Activated T-cell treated with anti-CD3 and anti-CD28 coated beads, Interleukin-2, amount 50 U/mL, for 72 hours (primary cell): ENCODE results near the gene RPL18. TPM values are rescaled to one million over a fixed set of nuclear protein-coding genes. Genes with fewer than 3 reads are reported as not detected.
"Not testable (repeated sequence)": the region's sequence is repeated elsewhere in the genome, so short reads cannot be mapped to it uniquely, and the experiment has no call there.

Experiments used
- ATAC-seq, 2 donors: fragments of 150-1000 bp; cut with Tn5 transposase; replicated peaks in 1 of 2; 2 replicates each; pipeline ENCODE4 v1.10.0; 2021; ENCODE audit warnings: moderate library complexity in 2 of 2, mild to moderate bottlenecking in 1 of 2
- DNase-seq, 2 donors: peaks; one replicate each; pipeline ENCODE4 v3.0.0; 2021 to 2022; ENCODE audit warnings: mixed read lengths in 1 of 2
- H3K27ac Mint-ChIP-seq: one replicate; pipeline ENCODE4 v1.8.0; 2022; ENCODE audit warnings: mild to moderate bottlenecking, moderate library complexity, mixed read lengths
- H3K27me3 Mint-ChIP-seq: one replicate; pipeline ENCODE4 v1.8.0; 2022; ENCODE audit warnings: low read depth, mixed read lengths
- H3K36me3 Mint-ChIP-seq, 2 donors: one replicate each; pipeline ENCODE4 v1.8.0; 2022; ENCODE audit warnings: mixed read lengths in 2 of 2, mild to moderate bottlenecking in 1 of 2; ENCODE audit not compliant: insufficient read depth in 2 of 2
- H3K4me1 Mint-ChIP-seq: one replicate; pipeline ENCODE4 v1.8.0; 2022; ENCODE audit warnings: low read depth, mixed read lengths
- H3K4me3 Mint-ChIP-seq, 2 donors: one replicate each; pipeline ENCODE4 v1.8.0; 2022; ENCODE audit warnings: mild to moderate bottlenecking in 2 of 2, mixed read lengths in 2 of 2, moderate library complexity in 2 of 2
- H3K9me3 Mint-ChIP-seq, 2 donors: one replicate each; pipeline ENCODE4 v1.8.0; 2022; ENCODE audit warnings: mixed read lengths in 2 of 2
- total RNA-seq, 2 donors: library from RNA; stranded (reverse); gene quantifications; one replicate each; pipeline ENCODE4 v1.2.3, GENCODE V29; 2022

RPL18 gene
- total RNA-seq, 2 donors from 2014 or later: 1,953 to 2,080 TPM

DNA sequence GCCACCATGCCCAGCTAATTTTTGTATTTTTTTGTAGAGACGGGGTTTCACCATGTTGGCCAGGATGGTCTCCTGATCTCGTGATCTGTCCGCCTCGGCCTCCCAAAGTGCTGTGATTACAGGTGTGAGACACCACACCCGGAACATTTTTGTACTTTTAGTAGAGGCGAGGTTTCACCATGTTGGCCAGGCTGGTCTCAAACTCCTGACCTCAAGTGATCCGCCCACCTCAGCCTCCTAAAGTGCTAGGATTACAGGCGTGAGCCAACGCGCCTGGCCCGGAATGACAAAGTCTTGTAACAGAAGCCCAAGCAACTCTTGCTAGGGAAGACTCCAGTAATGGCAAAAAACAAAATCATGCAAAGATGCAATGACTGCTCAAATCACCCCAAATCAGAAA, 13.3 kb upstream of the RPL18 start:
- not testable (repeated sequence) for H3K9me3 Mint-ChIP-seq, ATAC-seq, H3K4me3 Mint-ChIP-seq, H3K27ac Mint-ChIP-seq, H3K27me3 Mint-ChIP-seq, H3K36me3 Mint-ChIP-seq, DNase-seq
- H3K4me1 Mint-ChIP-seq: peaks cover 47% of the 10 kb centered on the region

DNA sequence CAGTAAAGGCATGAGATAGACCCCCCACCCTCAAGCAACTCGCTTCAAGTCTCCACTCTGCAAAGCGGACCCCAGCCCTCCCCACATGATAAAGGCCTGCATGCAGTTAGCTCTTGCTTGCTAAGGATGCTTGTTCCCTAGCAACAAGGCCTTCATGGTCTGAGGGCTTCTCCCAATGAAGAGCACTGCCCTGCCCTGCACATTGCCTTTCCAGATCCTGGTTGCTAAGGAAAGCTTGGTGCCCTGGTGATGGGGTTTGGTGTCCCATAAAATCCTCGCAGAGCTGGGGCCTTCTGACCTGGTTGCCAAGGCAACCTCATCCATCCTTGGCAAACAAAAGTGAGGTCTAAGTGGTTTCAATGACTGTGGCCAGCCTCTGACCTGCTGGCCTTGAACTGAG, 12.2 kb upstream of the RPL18 start:
- DNase-seq (no peak), ATAC-seq (no peak)
- Mint-ChIP-seq H3K9me3 (no peaks in the 10 kb centered on the region), H3K4me3 (no peak overlapping the region), H3K4me1 (peaks cover 54% of the 10 kb centered on the region), H3K36me3 (peaks cover 3% of the 10 kb centered on the region in 2 donors), H3K27me3 (no peaks in the 10 kb centered on the region), H3K27ac (no peak overlapping the region)

DNA sequence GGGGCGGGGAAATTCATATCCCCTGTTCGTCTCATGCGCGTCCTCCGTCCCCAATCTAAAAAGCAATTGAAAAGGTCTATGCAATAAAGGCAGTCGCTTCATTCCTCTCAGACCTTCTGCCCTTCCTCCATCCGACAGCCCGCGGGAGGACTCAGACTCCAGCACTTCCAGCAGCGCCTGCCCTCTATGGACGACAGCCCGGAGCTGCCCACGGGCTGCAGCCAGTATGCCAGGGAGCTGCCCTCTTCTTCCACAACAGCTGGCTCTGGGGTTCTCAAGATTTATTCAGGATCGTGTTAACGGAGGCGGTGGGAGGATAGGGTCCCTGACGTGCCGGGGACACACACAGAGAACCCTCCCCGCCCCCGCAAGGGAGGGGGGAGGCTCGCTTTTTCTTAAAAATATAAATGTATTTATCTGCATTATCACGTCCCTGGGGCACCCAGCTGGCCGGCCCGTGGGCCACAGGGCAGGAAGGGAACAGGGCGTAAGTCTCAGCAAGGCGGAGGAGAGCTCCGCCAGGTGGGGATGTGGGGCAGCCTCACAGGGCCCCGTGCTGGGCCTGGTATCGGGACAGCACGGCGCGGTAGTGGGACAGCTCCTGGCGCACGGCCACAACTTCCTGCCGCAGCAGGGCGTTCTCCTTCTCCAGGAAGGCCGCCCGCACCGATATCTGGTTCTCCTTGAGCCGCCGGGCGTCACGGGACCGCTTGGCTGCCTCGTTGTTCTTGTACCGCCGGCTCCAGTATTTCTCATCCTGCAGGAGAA, 11.5 kb upstream of the RPL18 start:
- ATAC-seq (no peak), DNase-seq (no peak)
- H3K4me1 Mint-ChIP-seq: peaks cover 52% of the 10 kb centered on the region
- H3K27ac Mint-ChIP-seq: no peak overlapping the region
- H3K27me3 Mint-ChIP-seq: no peaks in the 10 kb centered on the region
- peaks cover 3 to 4% of the 10 kb centered on the region in 2 donors for H3K36me3 Mint-ChIP-seq
- no peaks in the 10 kb centered on the region for H3K9me3 Mint-ChIP-seq
- no peak overlapping the region for H3K4me3 Mint-ChIP-seq

DNA sequence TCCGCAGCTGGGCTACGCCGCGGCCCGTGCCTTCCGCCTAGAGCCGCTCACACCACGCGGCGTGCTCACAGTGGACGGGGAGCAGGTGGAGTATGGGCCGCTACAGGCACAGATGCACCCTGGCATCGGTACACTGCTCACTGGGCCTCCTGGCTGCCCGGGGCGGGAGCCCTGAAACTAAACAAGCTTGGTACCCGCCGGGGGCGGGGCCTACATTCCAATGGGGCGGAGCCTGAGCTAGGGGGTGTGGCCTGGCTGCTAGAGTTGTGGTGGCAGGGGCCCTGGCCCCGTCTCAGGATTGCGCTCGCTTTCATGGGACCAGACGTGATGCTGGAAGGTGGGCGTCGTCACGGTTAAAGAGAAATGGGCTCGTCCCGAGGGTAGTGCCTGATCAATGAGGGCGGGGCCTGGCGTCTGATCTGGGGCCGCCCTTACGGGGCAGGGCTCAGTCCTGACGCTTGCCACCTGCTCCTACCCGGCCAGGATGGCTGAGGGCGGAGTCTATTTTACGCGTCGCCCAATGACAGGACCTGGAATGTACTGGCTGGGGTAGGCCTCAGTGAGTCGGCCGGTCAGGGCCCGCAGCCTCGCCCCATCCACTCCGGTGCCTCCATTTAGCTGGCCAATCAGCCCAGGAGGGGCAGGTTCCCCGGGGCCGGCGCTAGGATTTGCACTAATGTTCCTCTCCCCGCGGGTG, 10.8 kb upstream of the RPL18 start:
- peaks cover 54% of the 10 kb centered on the region for H3K4me1 Mint-ChIP-seq
- peaks cover 3 to 5% of the 10 kb centered on the region in 2 donors for H3K36me3 Mint-ChIP-seq
- no peak for DNase-seq
- H3K4me3 Mint-ChIP-seq: no peak overlapping the region
- no peaks in the 10 kb centered on the region for H3K9me3 Mint-ChIP-seq
- no peak overlapping the region for H3K27ac Mint-ChIP-seq
- no peaks in the 10 kb centered on the region for H3K27me3 Mint-ChIP-seq
- ATAC-seq: no peak

DNA sequence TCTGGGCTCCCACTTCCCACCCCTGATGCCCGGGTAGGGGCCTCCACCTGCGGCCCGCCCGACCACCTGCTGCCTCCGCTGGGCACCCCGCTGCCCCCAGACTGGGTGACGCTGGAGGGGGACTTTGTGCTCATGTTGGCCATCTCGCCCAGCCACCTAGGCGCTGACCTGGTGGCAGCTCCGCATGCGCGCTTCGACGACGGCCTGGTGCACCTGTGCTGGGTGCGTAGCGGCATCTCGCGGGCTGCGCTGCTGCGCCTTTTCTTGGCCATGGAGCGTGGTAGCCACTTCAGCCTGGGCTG, 10.3 kb upstream of the RPL18 start:
- peaks cover 3 to 5% of the 10 kb centered on the region in 2 donors for H3K36me3 Mint-ChIP-seq
- H3K4me1 Mint-ChIP-seq: peaks cover 54% of the 10 kb centered on the region
- no peak overlapping the region for H3K4me3 Mint-ChIP-seq
- no peak overlapping the region for H3K27ac Mint-ChIP-seq
- H3K9me3 Mint-ChIP-seq: no peaks in the 10 kb centered on the region
- no peak for ATAC-seq
- H3K27me3 Mint-ChIP-seq: no peaks in the 10 kb centered on the region
- DNase-seq: no peak

DNA sequence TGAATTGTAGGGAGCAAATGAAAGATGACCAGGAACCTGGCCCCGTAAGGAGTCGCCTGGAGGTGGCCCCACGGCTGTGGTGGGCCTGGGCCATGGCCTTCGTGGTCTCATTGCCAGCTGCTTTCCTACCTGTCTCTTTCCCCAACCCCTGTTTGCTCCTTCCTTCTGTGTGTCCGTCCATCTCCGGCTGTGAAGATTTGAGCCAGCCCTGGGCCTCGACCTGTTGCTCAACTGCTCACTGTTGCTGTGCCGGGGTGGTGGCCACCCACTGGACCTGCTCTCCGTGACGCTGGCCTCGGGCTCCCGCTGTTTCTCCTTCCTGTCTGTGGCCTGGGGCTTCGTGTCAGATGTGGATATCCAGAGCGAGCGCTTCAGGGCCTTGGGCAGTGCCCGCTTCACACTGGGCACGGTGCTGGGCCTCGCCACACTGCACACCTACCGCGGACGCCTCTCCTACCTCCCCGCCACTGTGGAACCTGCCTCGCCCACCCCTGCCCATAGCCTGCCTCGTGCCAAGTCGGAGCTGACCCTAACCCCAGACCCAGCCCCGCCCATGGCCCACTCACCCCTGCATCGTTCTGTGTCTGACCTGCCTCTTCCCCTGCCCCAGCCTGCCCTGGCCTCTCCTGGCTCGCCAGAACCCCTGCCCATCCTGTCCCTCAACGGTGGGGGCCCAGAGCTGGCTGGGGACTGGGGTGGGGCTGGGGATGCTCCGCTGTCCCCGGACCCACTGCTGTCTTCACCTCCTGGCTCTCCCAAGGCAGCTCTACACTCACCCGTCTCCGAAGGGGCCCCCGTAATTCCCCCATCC, 9.7 kb upstream of the RPL18 start:
- ATAC-seq (no peak), DNase-seq (no peak)
- Mint-ChIP-seq H3K36me3 (peaks cover 4 to 8% of the 10 kb centered on the region in 2 donors), H3K9me3 (no peaks in the 10 kb centered on the region), H3K27me3 (no peaks in the 10 kb centered on the region), H3K4me1 (peaks cover 54% of the 10 kb centered on the region), H3K4me3 (no peak overlapping the region), H3K27ac (no peak overlapping the region)

DNA sequence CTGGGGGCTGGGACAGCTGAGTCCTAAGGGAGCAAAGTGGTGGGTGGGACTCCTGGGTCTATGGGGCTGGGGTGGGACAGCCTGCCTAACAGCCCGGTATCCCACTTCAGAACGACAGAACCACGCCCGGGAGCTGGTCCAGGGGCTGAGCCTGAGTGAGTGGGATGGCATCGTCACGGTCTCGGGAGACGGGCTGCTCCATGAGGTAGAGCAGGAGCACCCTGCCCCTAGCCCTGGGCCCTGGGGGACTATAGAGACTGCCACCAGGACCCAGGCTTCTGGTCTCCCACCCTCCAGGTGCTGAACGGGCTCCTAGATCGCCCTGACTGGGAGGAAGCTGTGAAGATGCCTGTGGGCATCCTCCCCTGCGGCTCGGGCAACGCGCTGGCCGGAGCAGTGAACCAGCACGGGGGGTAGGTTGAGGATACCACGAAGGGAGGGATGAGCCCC, 8.9 kb upstream of the RPL18 start:
- H3K36me3 Mint-ChIP-seq: peaks cover 4 to 11% of the 10 kb centered on the region in 2 donors
- no peak for DNase-seq

DNA sequence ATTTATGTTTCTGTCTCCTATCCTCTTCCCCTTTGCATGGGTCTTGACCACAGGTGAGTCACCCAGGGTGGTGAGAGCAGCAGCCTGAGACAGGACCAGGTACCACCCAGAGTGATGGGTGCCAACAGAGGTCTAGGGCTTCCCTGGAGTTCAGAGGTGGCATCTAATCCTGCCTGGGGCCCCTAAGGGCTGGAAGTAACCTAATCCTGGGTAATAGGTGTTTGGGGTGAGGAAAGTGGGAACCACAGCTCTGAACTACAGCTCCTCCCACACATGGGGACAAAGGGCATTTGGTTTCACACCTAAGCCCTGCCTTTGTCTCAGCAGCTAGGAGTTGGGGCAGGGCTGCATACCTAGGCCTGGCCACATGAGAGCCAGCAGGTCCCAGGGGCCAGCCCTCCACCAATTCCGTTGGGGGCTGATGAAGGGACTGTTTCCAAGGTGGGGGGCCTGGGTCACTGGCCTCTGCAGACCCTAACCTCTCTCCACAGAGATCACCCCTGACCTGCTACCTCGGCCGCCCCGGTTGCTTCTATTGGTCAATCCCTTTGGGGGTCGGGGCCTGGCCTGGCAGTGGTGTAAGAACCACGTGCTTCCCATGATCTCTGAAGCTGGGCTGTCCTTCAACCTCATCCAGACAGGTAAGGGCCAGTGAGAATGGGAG, 8.4 kb upstream of the RPL18 start:
- Mint-ChIP-seq H3K27ac (peak overlapping the region; percentile 31), H3K27me3 (no peaks in the 10 kb centered on the region), H3K4me1 (peaks cover 52% of the 10 kb centered on the region), H3K4me3 (peak overlapping the region in 1 of 2 donors; percentile 27), H3K9me3 (no peaks in the 10 kb centered on the region), H3K36me3 (peaks cover 6 to 13% of the 10 kb centered on the region in 2 donors)
- DNase-seq: peak; percentile 50 to 63
- peak; percentile 37 to 44 for ATAC-seq

More for the DNA sequence above, 8.9 kb upstream of the RPL18 start:
- Mint-ChIP-seq H3K27me3 (no peaks in the 10 kb centered on the region), H3K4me1 (peaks cover 53% of the 10 kb centered on the region), H3K27ac (no peak overlapping the region), H3K4me3 (no peak overlapping the region), H3K9me3 (no peaks in the 10 kb centered on the region)
- ATAC-seq: no peak

DNA sequence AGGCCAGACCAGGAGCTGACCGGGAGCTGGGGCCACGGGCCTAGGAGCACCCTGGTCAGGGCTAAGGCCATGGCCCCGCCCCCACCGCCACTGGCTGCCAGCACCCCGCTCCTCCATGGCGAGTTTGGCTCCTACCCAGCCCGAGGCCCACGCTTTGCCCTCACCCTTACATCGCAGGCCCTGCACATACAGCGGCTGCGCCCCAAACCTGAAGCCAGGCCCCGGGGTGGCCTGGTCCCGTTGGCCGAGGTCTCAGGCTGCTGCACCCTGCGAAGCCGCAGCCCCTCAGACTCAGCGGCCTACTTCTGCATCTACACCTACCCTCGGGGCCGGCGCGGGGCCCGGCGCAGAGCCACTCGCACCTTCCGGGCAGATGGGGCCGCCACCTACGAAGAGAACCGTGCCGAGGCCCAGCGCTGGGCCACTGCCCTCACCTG, 6.9 kb upstream of the RPL18 start:
- Mint-ChIP-seq H3K4me3 (peak overlapping the region in 1 of 2 donors; percentile 95), H3K27ac (no peak overlapping the region), H3K9me3 (no peaks in the 10 kb centered on the region), H3K36me3 (peaks cover 7 to 20% of the 10 kb centered on the region in 2 donors), H3K27me3 (no peaks in the 10 kb centered on the region), H3K4me1 (peaks cover 62% of the 10 kb centered on the region)
- no peak for ATAC-seq
- no peak for DNase-seq

DNA sequence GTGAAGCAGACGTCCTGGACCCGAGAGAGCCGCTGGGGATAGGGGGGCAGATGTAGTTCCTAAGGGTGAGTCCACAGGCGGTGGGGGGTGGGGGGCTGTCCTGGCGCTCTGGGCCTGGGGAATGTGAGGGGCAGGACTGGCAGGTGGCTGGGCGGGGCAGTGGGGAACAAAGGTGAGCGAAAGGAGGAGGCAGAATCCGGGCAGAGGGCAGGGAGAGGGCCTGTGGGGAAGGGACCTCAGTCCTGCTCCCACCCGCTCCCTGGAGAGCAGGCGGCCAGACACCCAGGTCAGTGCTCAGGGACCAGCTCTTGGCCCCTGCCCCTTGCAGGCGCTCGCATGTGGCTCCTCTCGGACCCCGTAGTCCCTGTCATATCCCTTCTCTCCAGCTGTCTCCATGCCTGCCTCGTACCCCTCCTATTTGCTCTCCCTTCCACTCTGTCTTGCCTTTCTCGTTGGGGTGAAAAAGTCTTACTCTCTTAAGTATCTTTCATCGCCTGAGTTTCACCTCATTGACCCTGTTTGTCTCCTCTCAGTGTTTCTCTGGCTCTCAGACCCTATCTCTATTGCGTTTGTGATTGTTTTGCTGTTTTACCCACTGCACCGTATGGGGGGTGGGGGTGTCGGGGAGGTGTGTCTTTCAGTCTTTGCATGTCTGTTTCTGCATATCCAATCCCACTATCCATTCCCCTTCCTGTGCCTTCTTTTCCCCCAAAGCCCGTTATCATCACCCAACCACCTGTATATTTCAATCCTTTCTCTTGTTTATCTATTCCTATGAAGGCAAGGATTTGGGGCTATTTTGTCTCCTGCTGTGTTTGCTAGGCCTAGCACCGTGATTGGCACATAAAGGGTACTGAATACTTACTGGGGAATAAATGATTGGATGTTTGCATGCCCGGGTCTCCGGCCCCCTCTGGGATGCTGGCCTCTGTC, 6.1 kb upstream of the RPL18 start:
- no peak for DNase-seq
- no peak for ATAC-seq
- Mint-ChIP-seq H3K27me3 (no peaks in the 10 kb centered on the region), H3K36me3 (peaks cover 6 to 17% of the 10 kb centered on the region in 2 donors), H3K4me1 (peaks cover 58% of the 10 kb centered on the region), H3K9me3 (no peaks in the 10 kb centered on the region), H3K27ac (peak overlapping the region; percentile 43), H3K4me3 (peak overlapping the region; percentile 85 to 95)

DNA sequence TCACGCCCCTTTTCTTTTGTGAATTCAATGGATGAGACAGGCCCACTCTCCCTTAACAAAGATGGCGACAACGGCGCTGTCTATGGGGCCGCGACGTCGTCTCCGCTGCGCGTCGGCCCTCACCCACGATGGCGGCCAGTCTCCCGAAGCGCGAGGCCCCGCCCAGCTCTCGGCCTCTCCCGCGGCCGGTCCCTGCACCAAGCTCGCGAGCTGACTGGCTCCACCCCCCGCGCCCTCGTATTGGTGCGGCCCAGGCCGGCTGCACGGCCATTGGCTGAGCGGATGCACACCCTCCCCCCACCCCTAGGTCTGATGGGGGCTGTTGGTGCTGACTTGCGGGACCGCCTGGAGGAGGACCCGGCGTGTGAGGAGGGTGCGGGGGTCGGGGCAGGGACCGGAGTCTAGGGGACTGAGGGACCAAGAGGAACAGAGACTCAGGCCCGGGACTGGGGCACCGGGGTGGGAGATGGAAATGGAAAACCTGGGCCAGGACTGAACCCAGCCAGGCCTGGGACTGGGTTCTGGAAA, 5.2 kb upstream of the RPL18 start:
- no peaks in the 10 kb centered on the region for H3K27me3 Mint-ChIP-seq
- H3K36me3 Mint-ChIP-seq: peaks cover 8 to 20% of the 10 kb centered on the region in 2 donors
- ATAC-seq (peak; percentile 77 to 79), DNase-seq (peak; percentile 99)
- peak overlapping the region; percentile 89 for H3K27ac Mint-ChIP-seq
- H3K4me1 Mint-ChIP-seq: peaks cover 65% of the 10 kb centered on the region
- peak overlapping the region; percentile 85 to 95 for H3K4me3 Mint-ChIP-seq
- H3K9me3 Mint-ChIP-seq: no peaks in the 10 kb centered on the region
